Posterior vena cava (tissue), 2 donors: ENCODE data around the gene TMEM170A. TPM values are rescaled to one million over a fixed set of nuclear protein-coding genes. Genes with fewer than 3 reads are reported as not detected.

Experiments used
- DNase-seq: peaks from one replicate; pipeline ENCODE4 v3.0.0-alpha.2; 2020; ENCODE audit warnings: low spot score
- intact Hi-C, 2 donors: fragments of 100-400 bp; cut with DNase I; formaldehyde crosslinking; loops; one replicate each; pipeline versions ENCODE4 v1.14.1 to v1.14.2; 2022 to 2023
- total RNA-seq, 2 donors: library from RNA; stranded (reverse); fragmentation: NEBNext Ultra II Directional; extraction: Animal tissue kit (Norgen Biotek cat#: 25700); gene quantifications; one replicate each; pipeline ENCODE4 v1.2.1, GENCODE V29; 2021
- donor health status: DM: yes; HTN: yes; CAD: no.
- donor health status: DM: yes; HTN: yes; CAD: no.

TMEM170A gene
- total RNA-seq, 2 donors from 2014 or later = 14.3 to 16.9 TPM

- no peak for DNase-seq
- intact Hi-C loops = no loop called here
These were observed 47.5 kb downstream of the TMEM170A start for GRCh38 chr16:75416904-75417565.

GRCh38 chr16:75415169-75415905 lies 49.2 kb downstream of the TMEM170A start:
- intact Hi-C loops = no loop called here
- DNase-seq = no peak

GRCh38 chr16:75413951-75414350 lies 50.5 kb downstream of the TMEM170A start:
- DNase-seq = no peak
- intact Hi-C loops = no loop called here

- intact Hi-C loops = no loop called here
These were observed 57.5 kb downstream of the TMEM170A start for GRCh38 chr16:75406943-75407342.

GRCh38 chr16:75402821-75403475 lies 61.5 kb downstream of the TMEM170A start:
- no peak for DNase-seq

More at GRCh38 chr16:75406943-75407342, 57.5 kb downstream of the TMEM170A start:
- no peak for DNase-seq

GRCh38 chr16:75402159-75402820 lies 62.2 kb downstream of the TMEM170A start:
- no peak for DNase-seq
- intact Hi-C loops = loop anchor here in 1 of 2 donors (5.0 kb wide), 1 partner anchor 205 kb away; no protein-coding TSS in a partner anchor

More at GRCh38 chr16:75402821-75403475, 61.5 kb downstream of the TMEM170A start:
- intact Hi-C loops = loop anchor here in 1 of 2 donors (5.0 kb wide), 1 partner anchor 206 kb away; no protein-coding TSS in a partner anchor

- intact Hi-C loops = loop anchor here in 1 of 2 donors (5.0 kb wide), 1 partner anchor 204 kb away; no protein-coding TSS in a partner anchor
- DNase-seq = no peak
These were observed 62.8 kb downstream of the TMEM170A start for GRCh38 chr16:75401691-75402090.

- intact Hi-C loops = no loop called here
- no peak for DNase-seq
These were observed 66.2 kb downstream of the TMEM170A start for GRCh38 chr16:75398333-75398732.

GRCh38 chr16:75394941-75395340 lies 69.5 kb downstream of the TMEM170A start:
- intact Hi-C loops = no loop called here
- DNase-seq = no peak

Other genes starting within 250 kb of the TMEM170A start
- gene CTRB1, start 245.7 kb downstream of the TMEM170A start, total RNA-seq = 1 to 10 TPM in 1 of 2 donors, not detected in 1; 4.0 TPM
- gene BCAR1, start 213.1 kb downstream of the TMEM170A start, total RNA-seq = 100 to 1,000 TPM in 1 of 2 donors, 10 to 100 TPM in 1; 48.7 to 104 TPM
- gene CFDP1, start 31.2 kb downstream of the TMEM170A start, total RNA-seq = 10 to 100 TPM; 45.3 to 54.4 TPM
- gene CHST6, start 30.8 kb upstream of the TMEM170A start, total RNA-seq = 1 to 10 TPM in 1 of 2 donors, under 1 TPM in 1; 0.86 to 1.6 TPM
- not detected for gene CHST5, start 71.4 kb upstream of the TMEM170A start, total RNA-seq
- gene TMEM231, start 91.6 kb upstream of the TMEM170A start, total RNA-seq = 1 to 10 TPM; 6.8 to 9.4 TPM
- 10 to 100 TPM; 94.3 to 96.0 TPM for gene GABARAPL2, start 101.7 kb upstream of the TMEM170A start, total RNA-seq
- gene ADAT1, start 158.6 kb upstream of the TMEM170A start, total RNA-seq = 10 to 100 TPM; 26.0 to 29.1 TPM
- 10 to 100 TPM; 67.6 to 75.0 TPM for gene KARS1, start 183.0 kb upstream of the TMEM170A start, total RNA-seq
- 10 to 100 TPM; 48.4 to 49.7 TPM for gene TERF2IP, start 183.1 kb upstream of the TMEM170A start, total RNA-seq
- not detected for gene CPHXL2, start 212.3 kb upstream of the TMEM170A start, total RNA-seq
- gene DUXB, start 236.8 kb upstream of the TMEM170A start, total RNA-seq = not detected